GM21390 (cell line): ENCODE measurements around the gene PHKG2.
A peak's percentile ranks its signal among the peaks of the same experiment; 100 is the strongest.

Experiments
- ATAC-seq: cut with Tn5 transposase; IDR thresholded peaks from one replicate; pipeline ENCODE4 v1.9.1; 2021; ENCODE audit not compliant: unreplicated experiment

The PHKG2 gene

GRCh38 chr16:30728321-30728720 is 19.9 kb upstream of the PHKG2 start:
- no peak for ATAC-seq

GRCh38 chr16:30728899-30729672 is 19.1 kb upstream of the PHKG2 start:
- no peak for ATAC-seq

- no peak for ATAC-seq
Observed at GRCh38 chr16:30731411-30731810, 16.8 kb upstream of the PHKG2 start.

- no peak for ATAC-seq
Observed at GRCh38 chr16:30736995-30737793, 11.0 kb upstream of the PHKG2 start.

- no peak for ATAC-seq
Observed at GRCh38 chr16:30737794-30738648, 10.2 kb upstream of the PHKG2 start.

- no peak for ATAC-seq
Observed at GRCh38 chr16:30738984-30739951, 9.0 kb upstream of the PHKG2 start.

GRCh38 chr16:30740364-30741251 is 7.6 kb upstream of the PHKG2 start:
- no peak for ATAC-seq

- no peak for ATAC-seq
Observed at GRCh38 chr16:30741461-30741914, 6.7 kb upstream of the PHKG2 start.

- no peak for ATAC-seq
Observed at GRCh38 chr16:30743716-30744115, 4.5 kb upstream of the PHKG2 start.

GRCh38 chr16:30744183-30744582 is 4.0 kb upstream of the PHKG2 start:
- no peak for ATAC-seq

- no peak for ATAC-seq
Observed at GRCh38 chr16:30745082-30745481, 3.1 kb upstream of the PHKG2 start.

- no peak for ATAC-seq
Observed at GRCh38 chr16:30746638-30747175, 1.5 kb upstream of the PHKG2 start.

GRCh38 chr16:30747331-30747730 is 894 bp upstream of the PHKG2 start:
- no peak for ATAC-seq

- ATAC-seq = peak; percentile 12
Observed at GRCh38 chr16:30748634-30749445, 615 bp downstream of the PHKG2 start.

GRCh38 chr16:30750201-30750600 is 2.0 kb downstream of the PHKG2 start:
- no peak for ATAC-seq

- no peak for ATAC-seq
Observed at GRCh38 chr16:30750876-30751465, 2.7 kb downstream of the PHKG2 start.

- ATAC-seq = no peak
Observed at GRCh38 chr16:30753596-30753995, 5.4 kb downstream of the PHKG2 start.
